ENCODE results near the gene CALD1.

CALD1 gene

DNA sequence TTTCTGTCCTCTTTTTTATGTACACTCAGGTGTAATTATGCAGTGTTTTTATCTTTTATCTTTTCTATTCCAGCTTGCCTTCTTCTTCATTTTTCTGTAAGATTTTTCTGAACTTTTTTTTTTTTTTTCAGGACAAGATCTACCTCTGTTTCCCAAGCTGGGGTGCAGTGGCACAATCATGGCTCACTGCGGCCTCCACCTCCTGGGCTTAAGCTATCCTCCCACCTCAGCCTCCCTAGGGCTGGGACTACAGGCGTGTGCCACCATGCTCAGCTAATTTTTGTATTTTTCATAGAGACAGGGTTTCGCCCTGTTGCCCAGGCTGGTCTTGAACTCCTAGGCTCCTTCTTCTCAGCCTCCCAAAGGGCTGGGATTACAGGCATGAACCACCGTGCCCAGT, 6.3 kb upstream of the CALD1 start:
- ATAC-seq: no peak
- TF ChIP-seq BACH2 (CRISPR knock-in tag; IDR thresholded peaks at IDR 0.05; ENCODE audit: borderline replicate concordance): no peak
- TF ChIP-seq TOX (CRISPR knock-in tag; IDR thresholded peaks at IDR 0.05; ENCODE audit: borderline replicate concordance): no peak
- TF ChIP-seq, protein P1, sequence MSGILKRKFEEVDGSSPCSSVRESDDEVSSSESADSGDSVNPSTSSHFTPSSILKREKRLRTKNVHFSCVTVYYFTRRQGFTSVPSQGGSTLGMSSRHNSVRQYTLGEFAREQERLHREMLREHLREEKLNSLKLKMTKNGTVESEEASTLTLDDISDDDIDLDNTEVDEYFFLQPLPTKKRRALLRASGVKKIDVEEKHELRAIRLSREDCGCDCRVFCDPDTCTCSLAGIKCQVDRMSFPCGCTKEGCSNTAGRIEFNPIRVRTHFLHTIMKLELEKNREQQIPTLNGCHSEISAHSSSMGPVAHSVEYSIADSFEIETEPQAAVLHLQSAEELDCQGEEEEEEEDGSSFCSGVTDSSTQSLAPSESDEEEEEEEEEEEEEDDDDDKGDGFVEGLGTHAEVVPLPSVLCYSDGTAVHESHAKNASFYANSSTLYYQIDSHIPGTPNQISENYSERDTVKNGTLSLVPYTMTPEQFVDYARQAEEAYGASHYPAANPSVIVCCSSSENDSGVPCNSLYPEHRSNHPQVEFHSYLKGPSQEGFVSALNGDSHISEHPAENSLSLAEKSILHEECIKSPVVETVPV (CRISPR knock-in tag; IDR thresholded peaks at IDR 0.05): no peak
- TF ChIP-seq CSDC2 (CRISPR knock-in tag; IDR thresholded peaks at IDR 0.05): no peak
- TF ChIP-seq SNAI2 (CRISPR knock-in tag; IDR thresholded peaks at IDR 0.05): no peak

DNA sequence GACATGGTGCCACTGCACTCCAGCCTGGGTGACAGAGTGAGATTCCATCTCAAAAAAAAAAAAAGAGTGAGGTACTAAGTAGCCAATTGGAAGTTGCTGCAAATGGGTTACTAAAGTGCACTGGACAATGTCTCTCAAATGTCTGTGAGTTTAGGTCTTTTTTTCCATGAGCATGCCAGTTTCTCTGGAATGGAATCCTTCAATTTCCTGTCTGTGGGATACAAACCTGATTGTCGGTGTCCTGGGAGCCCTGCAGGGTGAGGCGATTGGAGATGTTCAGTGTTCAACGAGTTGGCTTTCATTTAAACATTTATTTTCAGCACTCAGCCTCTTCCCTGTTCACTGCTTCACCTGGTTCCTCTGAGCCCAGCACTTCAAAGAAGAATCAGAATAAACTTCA, 5.3 kb upstream of the CALD1 start:
- no peak; the same call in 1 of the 3 replicates for ATAC-seq
- TF ChIP-seq ZFP30 (CRISPR knock-in tag; IDR thresholded peaks at IDR 0.05): no peak
- no peak for TF ChIP-seq GLIS3 (CRISPR knock-in tag; IDR thresholded peaks at IDR 0.05)
- TF ChIP-seq ZNF565 (CRISPR knock-in tag; conservative IDR thresholded peaks at IDR 0.05; ENCODE audit: low read depth): no peak
- no peak for TF ChIP-seq ZNF70 (CRISPR knock-in tag; IDR thresholded peaks at IDR 0.05)
- TF ChIP-seq, protein P2, sequence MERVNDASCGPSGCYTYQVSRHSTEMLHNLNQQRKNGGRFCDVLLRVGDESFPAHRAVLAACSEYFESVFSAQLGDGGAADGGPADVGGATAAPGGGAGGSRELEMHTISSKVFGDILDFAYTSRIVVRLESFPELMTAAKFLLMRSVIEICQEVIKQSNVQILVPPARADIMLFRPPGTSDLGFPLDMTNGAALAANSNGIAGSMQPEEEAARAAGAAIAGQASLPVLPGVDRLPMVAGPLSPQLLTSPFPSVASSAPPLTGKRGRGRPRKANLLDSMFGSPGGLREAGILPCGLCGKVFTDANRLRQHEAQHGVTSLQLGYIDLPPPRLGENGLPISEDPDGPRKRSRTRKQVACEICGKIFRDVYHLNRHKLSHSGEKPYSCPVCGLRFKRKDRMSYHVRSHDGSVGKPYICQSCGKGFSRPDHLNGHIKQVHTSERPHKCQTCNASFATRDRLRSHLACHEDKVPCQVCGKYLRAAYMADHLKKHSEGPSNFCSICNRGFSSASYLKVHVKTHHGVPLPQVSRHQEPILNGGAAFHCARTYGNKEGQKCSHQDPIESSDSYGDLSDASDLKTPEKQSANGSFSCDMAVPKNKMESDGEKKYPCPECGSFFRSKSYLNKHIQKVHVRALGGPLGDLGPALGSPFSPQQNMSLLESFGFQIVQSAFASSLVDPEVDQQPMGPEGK (CRISPR knock-in tag; IDR thresholded peaks at IDR 0.05; ENCODE audit: borderline replicate concordance): no peak
- TF ChIP-seq ZNF8 (CRISPR knock-in tag; IDR thresholded peaks at IDR 0.05): no peak
- TF ChIP-seq ZFP3 (CRISPR knock-in tag; IDR thresholded peaks at IDR 0.05): no peak
- TF ChIP-seq ARNTL (CRISPR knock-in tag; IDR thresholded peaks at IDR 0.05; ENCODE audit: borderline replicate concordance, low read depth): no peak
- TF ChIP-seq, protein P3, sequence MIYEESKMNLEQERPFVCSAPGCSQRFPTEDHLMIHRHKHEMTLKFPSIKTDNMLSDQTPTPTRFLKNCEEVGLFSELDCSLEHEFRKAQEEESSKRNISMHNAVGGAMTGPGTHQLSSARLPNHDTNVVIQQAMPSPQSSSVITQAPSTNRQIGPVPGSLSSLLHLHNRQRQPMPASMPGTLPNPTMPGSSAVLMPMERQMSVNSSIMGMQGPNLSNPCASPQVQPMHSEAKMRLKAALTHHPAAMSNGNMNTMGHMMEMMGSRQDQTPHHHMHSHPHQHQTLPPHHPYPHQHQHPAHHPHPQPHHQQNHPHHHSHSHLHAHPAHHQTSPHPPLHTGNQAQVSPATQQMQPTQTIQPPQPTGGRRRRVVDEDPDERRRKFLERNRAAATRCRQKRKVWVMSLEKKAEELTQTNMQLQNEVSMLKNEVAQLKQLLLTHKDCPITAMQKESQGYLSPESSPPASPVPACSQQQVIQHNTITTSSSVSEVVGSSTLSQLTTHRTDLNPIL (CRISPR knock-in tag; IDR thresholded peaks at IDR 0.05; ENCODE audit: low read depth): no peak
- TF ChIP-seq TOX (CRISPR knock-in tag; IDR thresholded peaks at IDR 0.05; ENCODE audit: borderline replicate concordance): no peak
- TF ChIP-seq, protein P4, sequence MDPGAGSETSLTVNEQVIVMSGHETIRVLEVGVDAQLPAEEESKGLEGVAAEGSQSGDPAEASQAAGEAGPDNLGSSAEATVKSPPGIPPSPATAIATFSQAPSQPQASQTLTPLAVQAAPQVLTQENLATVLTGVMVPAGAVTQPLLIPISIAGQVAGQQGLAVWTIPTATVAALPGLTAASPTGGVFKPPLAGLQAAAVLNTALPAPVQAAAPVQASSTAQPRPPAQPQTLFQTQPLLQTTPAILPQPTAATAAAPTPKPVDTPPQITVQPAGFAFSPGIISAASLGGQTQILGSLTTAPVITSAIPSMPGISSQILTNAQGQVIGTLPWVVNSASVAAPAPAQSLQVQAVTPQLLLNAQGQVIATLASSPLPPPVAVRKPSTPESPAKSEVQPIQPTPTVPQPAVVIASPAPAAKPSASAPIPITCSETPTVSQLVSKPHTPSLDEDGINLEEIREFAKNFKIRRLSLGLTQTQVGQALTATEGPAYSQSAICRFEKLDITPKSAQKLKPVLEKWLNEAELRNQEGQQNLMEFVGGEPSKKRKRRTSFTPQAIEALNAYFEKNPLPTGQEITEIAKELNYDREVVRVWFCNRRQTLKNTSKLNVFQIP (CRISPR knock-in tag; IDR thresholded peaks at IDR 0.05; ENCODE audit: borderline replicate concordance, low read depth): no peak
- TF ChIP-seq, protein P5, sequence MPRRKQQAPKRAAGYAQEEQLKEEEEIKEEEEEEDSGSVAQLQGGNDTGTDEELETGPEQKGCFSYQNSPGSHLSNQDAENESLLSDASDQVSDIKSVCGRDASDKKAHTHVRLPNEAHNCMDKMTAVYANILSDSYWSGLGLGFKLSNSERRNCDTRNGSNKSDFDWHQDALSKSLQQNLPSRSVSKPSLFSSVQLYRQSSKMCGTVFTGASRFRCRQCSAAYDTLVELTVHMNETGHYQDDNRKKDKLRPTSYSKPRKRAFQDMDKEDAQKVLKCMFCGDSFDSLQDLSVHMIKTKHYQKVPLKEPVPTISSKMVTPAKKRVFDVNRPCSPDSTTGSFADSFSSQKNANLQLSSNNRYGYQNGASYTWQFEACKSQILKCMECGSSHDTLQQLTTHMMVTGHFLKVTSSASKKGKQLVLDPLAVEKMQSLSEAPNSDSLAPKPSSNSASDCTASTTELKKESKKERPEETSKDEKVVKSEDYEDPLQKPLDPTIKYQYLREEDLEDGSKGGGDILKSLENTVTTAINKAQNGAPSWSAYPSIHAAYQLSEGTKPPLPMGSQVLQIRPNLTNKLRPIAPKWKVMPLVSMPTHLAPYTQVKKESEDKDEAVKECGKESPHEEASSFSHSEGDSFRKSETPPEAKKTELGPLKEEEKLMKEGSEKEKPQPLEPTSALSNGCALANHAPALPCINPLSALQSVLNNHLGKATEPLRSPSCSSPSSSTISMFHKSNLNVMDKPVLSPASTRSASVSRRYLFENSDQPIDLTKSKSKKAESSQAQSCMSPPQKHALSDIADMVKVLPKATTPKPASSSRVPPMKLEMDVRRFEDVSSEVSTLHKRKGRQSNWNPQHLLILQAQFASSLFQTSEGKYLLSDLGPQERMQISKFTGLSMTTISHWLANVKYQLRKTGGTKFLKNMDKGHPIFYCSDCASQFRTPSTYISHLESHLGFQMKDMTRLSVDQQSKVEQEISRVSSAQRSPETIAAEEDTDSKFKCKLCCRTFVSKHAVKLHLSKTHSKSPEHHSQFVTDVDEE (CRISPR knock-in tag; IDR thresholded peaks at IDR 0.05): no peak
- no peak for TF ChIP-seq ESRRG (CRISPR knock-in tag; IDR thresholded peaks at IDR 0.05)
- TF ChIP-seq ZC3H10 (CRISPR knock-in tag; IDR thresholded peaks at IDR 0.05): no peak
- TF ChIP-seq RARB (CRISPR knock-in tag; IDR thresholded peaks at IDR 0.05): no peak
- TF ChIP-seq TCF4 (CRISPR knock-in tag; IDR thresholded peaks at IDR 0.05; ENCODE audit: borderline replicate concordance): no peak
- no peak for TF ChIP-seq OSR1 (CRISPR knock-in tag; IDR thresholded peaks at IDR 0.05)
- no peak for TF ChIP-seq ISL1 (CRISPR knock-in tag; IDR thresholded peaks at IDR 0.05)
- no peak for TF ChIP-seq BACH2 (CRISPR knock-in tag; IDR thresholded peaks at IDR 0.05; ENCODE audit: borderline replicate concordance)
- TF ChIP-seq, protein P1 (CRISPR knock-in tag; IDR thresholded peaks at IDR 0.05): no peak

Measured in SK-N-SH treated with all-trans-retinoic acid at 6 μM for 48 hours (cell line).